Astrocyte of the cerebellum (primary cell): ENCODE data around the gene ETFBKMT.
A peak's percentile ranks its signal among the peaks of the same experiment; 100 is the strongest.

Source experiments
- DNase-seq: peaks from one replicate; pipeline ENCODE4 v3.0.0-alpha.2; 2011; ENCODE audit warnings: low read depth
- H3K4me3 ChIP-seq: 2 replicates; pipeline ENCODE4 v1.5.1; 2011; ENCODE audit warnings: mild to moderate bottlenecking, low read depth, low read length, moderate library complexity
- in situ Hi-C: cut with HindIII; loops from 2 replicates; pipeline ENCODE4 v1.10.0; 2017; ENCODE audit warnings: low sequenced_read_pairs
- TF ChIP-seq, protein P1 (sequence below): IDR thresholded peaks from 2 replicates; pipeline ENCODE4 v1.5.1; 2012; ENCODE audit warnings: low read length, low read depth, moderate library complexity, mild to moderate bottlenecking; ENCODE audit errors: missing control alignments

ETFBKMT gene

DNA sequence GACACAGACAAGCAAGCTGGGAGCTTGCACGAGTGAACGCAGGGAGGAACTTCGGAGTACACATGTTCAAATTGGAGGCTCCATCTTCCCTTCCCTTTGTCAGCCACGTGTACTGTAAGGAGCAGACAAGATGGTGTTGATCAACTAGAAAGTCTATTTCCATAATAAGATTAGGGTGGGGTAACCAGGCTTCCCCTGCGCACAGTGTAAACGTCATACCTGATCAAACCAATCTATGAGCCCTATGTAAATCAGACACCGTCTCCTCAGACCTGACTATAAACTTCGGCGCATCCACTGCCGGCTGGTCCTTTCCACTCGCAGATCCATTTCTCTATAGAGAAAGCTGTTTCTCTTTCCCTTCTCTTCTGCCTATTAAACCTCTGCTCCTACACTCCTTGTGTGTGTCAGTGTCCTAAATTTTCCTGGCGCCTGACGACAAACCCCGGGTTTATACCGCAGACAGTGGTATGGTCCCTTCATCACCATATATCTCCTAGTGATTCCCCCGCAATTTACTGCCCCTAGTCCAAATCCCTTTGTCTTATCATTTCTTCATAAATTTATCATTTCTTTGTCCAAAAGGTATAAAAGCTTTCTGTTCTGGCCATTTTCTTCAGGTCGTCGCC is 7.5 kb upstream of the ETFBKMT start:
- H3K4me3 ChIP-seq: no peak overlapping the region
- no peak for DNase-seq
- in situ Hi-C loops: loop anchor here (5.0 to 25.0 kb wide), 2 partner anchors 75 to 1010 kb away; partner anchors contain the start of gene AMN1
- TF ChIP-seq, protein P1, sequence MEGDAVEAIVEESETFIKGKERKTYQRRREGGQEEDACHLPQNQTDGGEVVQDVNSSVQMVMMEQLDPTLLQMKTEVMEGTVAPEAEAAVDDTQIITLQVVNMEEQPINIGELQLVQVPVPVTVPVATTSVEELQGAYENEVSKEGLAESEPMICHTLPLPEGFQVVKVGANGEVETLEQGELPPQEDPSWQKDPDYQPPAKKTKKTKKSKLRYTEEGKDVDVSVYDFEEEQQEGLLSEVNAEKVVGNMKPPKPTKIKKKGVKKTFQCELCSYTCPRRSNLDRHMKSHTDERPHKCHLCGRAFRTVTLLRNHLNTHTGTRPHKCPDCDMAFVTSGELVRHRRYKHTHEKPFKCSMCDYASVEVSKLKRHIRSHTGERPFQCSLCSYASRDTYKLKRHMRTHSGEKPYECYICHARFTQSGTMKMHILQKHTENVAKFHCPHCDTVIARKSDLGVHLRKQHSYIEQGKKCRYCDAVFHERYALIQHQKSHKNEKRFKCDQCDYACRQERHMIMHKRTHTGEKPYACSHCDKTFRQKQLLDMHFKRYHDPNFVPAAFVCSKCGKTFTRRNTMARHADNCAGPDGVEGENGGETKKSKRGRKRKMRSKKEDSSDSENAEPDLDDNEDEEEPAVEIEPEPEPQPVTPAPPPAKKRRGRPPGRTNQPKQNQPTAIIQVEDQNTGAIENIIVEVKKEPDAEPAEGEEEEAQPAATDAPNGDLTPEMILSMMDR: no peak

DNA sequence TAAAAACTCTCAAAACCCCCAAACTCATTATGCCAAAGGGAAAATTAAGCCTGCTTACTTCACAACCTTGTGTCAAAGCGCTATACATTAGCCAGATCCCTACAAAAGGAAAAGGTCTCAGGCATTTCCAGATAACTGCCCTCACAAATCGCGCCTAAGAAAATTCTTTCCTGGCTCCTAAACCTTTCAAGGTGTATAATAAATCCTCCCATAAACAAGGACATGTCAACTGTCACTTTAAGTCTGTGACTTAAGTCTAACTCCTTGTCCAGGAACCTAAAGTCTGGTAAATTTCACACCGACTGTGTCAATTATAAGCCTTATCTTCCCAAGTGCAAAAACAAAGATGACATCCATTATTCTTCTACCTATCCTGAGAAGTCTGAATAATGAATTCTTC is 4.3 kb upstream of the ETFBKMT start:
- TF ChIP-seq, protein P1: no peak
- no peak for DNase-seq
- no peak overlapping the region for H3K4me3 ChIP-seq
- in situ Hi-C loops: loop anchor here (25.0 kb wide), 1 partner anchor 1007 kb away; no protein-coding TSS in a partner anchor

DNA sequence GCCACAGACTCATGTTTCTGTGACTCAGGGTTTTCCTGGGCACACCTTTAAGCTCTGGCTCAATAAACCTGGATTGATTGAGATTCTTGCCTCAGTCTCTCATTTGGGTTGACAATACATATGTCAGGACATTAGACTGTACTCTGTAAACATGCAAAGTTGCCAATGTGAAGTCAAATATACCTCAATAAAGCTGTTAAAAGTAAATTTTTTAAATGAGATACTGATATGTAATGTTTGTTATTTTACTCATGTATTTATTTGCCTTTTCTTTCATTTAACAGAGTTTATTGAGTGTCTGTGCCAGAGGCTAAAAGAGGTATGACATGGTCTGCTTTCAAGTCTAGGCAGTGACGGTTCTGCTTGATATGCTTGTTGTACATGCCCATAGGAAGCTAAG is 3.7 kb upstream of the ETFBKMT start:
- TF ChIP-seq, protein P1: no peak
- no peak for DNase-seq
- in situ Hi-C loops: loop anchor here (25.0 kb wide), 1 partner anchor 1007 kb away; no protein-coding TSS in a partner anchor
- no peak overlapping the region for H3K4me3 ChIP-seq

DNA sequence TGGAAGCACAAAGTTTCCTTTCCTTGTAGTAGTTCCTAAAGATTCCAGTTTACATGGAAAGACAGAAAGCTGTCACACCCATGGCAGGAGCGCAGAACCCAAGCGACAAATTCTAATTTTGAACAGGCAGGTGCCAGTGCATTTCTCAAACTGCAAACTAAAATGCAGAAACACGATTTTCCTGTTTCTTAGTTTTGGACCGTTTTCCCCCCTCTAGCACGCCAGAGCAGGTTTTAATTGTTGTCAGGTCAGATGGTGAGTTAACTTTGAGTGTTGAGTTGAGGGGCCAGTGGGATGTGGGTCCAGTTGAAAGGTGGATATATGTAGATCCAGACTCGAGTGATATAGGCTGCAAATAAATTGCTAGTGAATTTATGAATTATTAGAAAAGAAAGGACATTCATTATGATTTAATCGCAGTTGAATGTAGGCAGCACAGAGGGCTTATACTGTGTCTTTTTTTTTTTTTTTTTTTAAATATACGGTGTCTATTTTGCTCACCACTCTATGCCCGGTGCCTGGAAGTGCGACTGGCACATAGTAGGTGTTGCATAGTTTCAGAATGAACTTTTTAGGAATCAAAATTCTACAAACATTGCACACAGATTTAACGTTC is 909 bp upstream of the ETFBKMT start:
- peak overlapping the region; percentile 75 for H3K4me3 ChIP-seq
- TF ChIP-seq, protein P1: no peak
- DNase-seq: no peak
- in situ Hi-C loops: loop anchor here (25.0 kb wide), 1 partner anchor 1004 kb away; no protein-coding TSS in a partner anchor

DNA sequence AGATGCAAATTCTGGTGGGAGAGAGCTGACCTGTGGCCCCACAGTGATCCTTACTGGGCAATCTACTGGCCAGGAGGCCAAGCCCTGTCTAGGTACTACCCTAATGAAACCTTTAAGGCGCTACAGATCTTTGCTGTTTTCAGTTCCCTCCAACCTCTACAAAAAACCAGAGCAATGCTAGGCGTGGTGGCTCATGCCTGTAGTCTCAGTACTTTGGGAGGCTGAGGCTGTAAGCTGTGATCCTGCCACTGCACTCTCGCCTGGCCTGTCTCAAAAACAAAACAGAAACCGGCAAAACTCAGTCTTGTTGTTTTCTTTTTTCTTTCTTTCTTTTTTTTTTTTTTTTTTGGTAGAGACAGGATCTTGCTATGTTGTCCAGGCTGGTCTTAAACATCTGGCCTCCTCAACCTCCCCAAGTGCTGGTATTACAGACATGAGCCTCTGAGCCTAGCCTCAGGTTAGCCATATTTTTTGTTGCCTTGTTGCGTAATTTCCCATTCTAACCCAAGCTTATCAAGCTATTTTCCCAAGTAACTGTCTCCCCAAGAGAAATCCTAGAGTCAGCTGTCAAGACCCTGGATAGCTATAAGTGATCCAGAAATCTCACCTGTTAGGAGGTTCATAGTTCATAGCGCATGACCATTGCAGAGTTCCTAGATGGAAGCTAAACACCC is 2.8 kb downstream of the ETFBKMT start:
- no peak for DNase-seq
- H3K4me3 ChIP-seq: no peak overlapping the region
- TF ChIP-seq, protein P1: no peak
- in situ Hi-C loops: loop anchor here (25.0 kb wide), 1 partner anchor 1000 kb away; no protein-coding TSS in a partner anchor

DNA sequence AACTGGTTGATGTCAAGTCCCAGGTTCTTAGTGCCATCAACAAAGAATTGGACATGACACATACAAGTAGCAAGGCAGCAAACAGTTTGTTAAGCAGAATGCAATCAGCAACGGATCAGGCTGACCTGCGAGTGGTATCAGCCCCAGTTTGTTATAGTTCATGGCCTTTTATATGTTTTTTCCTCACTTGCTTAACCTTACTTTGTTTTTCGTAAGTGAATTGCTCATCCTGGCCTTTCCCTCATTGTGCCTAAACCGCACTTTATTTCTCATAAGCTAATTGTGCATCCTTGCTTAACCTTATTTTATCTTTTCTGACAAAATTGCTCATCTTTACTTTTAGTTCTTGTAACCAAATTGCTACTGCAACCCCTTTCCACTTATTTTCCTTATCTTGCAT is 4.1 kb downstream of the ETFBKMT start:
- TF ChIP-seq, protein P1: no peak
- no peak overlapping the region for H3K4me3 ChIP-seq
- DNase-seq: no peak
- in situ Hi-C loops: loop anchor here (25.0 kb wide), 1 partner anchor 999 kb away; no protein-coding TSS in a partner anchor
